ENCODE data around the gene EFNA5.

DNA sequence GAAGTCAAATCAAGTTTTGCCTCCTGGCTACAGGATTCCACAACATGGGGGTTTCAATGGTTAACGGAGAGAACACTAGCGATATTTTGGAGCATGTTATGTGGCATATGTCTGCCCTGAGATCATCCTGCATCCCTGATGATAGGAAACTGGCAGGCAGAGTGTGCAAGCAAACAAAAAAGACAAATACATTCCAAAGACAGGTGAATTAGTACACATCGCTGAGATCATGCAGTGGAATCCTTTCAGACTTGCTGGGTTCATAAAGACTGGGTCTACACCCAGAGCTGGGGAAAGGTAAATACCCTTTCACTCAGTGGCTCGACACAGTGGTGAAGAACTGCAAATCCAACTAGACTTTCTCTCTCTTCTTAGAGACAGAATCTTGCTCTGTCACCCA is 286.5 kb downstream of the EFNA5 start:
- TF ChIP-seq, protein P1, sequence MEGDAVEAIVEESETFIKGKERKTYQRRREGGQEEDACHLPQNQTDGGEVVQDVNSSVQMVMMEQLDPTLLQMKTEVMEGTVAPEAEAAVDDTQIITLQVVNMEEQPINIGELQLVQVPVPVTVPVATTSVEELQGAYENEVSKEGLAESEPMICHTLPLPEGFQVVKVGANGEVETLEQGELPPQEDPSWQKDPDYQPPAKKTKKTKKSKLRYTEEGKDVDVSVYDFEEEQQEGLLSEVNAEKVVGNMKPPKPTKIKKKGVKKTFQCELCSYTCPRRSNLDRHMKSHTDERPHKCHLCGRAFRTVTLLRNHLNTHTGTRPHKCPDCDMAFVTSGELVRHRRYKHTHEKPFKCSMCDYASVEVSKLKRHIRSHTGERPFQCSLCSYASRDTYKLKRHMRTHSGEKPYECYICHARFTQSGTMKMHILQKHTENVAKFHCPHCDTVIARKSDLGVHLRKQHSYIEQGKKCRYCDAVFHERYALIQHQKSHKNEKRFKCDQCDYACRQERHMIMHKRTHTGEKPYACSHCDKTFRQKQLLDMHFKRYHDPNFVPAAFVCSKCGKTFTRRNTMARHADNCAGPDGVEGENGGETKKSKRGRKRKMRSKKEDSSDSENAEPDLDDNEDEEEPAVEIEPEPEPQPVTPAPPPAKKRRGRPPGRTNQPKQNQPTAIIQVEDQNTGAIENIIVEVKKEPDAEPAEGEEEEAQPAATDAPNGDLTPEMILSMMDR (IDR thresholded peaks at IDR 0.05), result no peak
- no peak for TF ChIP-seq POLR2A (IDR thresholded peaks at IDR 0.05)

All from esophagus squamous epithelium (tissue), 4 donors.